OCI-LY7 (cell line): Measurements from ENCODE around the gene ARPC3. TPM values are rescaled to one million over a fixed set of nuclear protein-coding genes. Genes with fewer than 3 reads are reported as not detected.

Source experiments
- BruUV-seq: library from RNA; stranded (reverse); fragments of 400-500 nt; replicated peaks from 2 replicates; lab custom pipeline; 2021; lab: Mats Ljungman, UMichigan
- CTCF ChIA-PET: fragments of 300-600 bp; sonication (Branson Sonifier 250); formaldehyde crosslinking; loops from one replicate; lab custom pipeline; 2022; ENCODE audit warnings: antibody characterized with exemption; ENCODE audit not compliant: unreplicated experiment; lab: Charles Lee
- POLR2A ChIA-PET: fragments of 300-600 bp; sonication (Branson Sonifier 250); formaldehyde crosslinking; loops from one replicate; lab custom pipeline; 2022; ENCODE audit warnings: antibody characterized with exemption; lab: Charles Lee
- DNase-seq: peaks from one replicate; pipeline ENCODE4 v3.0.0-alpha.2; 2015; ENCODE audit warnings: low spot score
- H2AFZ ChIP-seq: fragments of 200-600 bp; sonication (generic), shearing (Covaris generic); 2 replicates; pipeline ENCODE4 v1.6.1; 2014; ENCODE audit warnings: mild to moderate bottlenecking, antibody characterized with exemption, low read length, moderate library complexity
- H3K27ac ChIP-seq: fragments of 200-600 bp; sonication (generic); 2 replicates; pipeline ENCODE4 v1.5.1; 2014; ENCODE audit warnings: mixed run types, low read depth, mild to moderate bottlenecking, moderate library complexity, low read length, inconsistent platforms; ENCODE audit not compliant: poor library complexity, severe bottlenecking
- H3K36me3 ChIP-seq: fragments of 200-600 bp; sonication (generic); 2 replicates; pipeline ENCODE4 v1.6.1; 2014; ENCODE audit warnings: mild to moderate bottlenecking, antibody characterized with exemption, low read length, moderate library complexity, mixed read lengths; ENCODE audit not compliant: insufficient read depth
- H3K4me1 ChIP-seq: fragments of 200-600 bp; sonication (generic); 2 replicates; pipeline ENCODE4 v1.5.1; 2014; ENCODE audit warnings: mild to moderate bottlenecking, low read length; ENCODE audit not compliant: insufficient read depth, poor library complexity, severe bottlenecking
- H3K4me2 ChIP-seq: fragments of 200-600 bp; sonication (generic); 2 replicates; pipeline ENCODE4 v1.6.1; 2014; ENCODE audit warnings: mild to moderate bottlenecking, low read length
- H3K4me3 ChIP-seq: fragments of 200-600 bp; sonication (generic); 2 replicates; pipeline ENCODE4 v1.5.1; 2014; ENCODE audit warnings: mild to moderate bottlenecking, low read depth, low read length; ENCODE audit not compliant: poor library complexity, severe bottlenecking
- H3K79me2 ChIP-seq: fragments of 200-600 bp; sonication (generic); 2 replicates; pipeline ENCODE4 v1.6.1; 2016; ENCODE audit warnings: low read depth, mild to moderate bottlenecking, low read length, moderate library complexity, mixed read lengths; ENCODE audit not compliant: insufficient read depth
- H3K9me2 ChIP-seq: fragments of 200-600 bp; sonication (generic); 2 replicates; pipeline ENCODE4 v1.6.1; 2016; ENCODE audit warnings: mild to moderate bottlenecking, low read length, mixed read lengths; ENCODE audit not compliant: insufficient read depth
- H3K9me3 ChIP-seq: fragments of 200-600 bp; sonication (generic); 2 replicates; pipeline ENCODE4 v1.6.1; 2014; ENCODE audit warnings: mild to moderate bottlenecking, mixed run types, low read length, mixed read lengths
- H4K20me1 ChIP-seq: fragments of 200-600 bp; sonication (generic); 2 replicates; pipeline ENCODE4 v1.6.1; 2014; ENCODE audit warnings: mild to moderate bottlenecking, antibody characterized with exemption, low read length, moderate library complexity, mixed read lengths; ENCODE audit not compliant: insufficient read depth
- CTCF ChIP-seq: fragments of 200-600 bp; sonication (generic); conservative IDR thresholded peaks from 2 replicates; pipeline ENCODE4 v1.5.1; 2014; ENCODE audit warnings: mild to moderate bottlenecking, antibody characterized with exemption, low read length, moderate library complexity, mixed read lengths
- EZH2phosphoT487 ChIP-seq: fragments of 200-600 bp; sonication (generic); IDR thresholded peaks from 2 replicates; pipeline ENCODE4 v1.6.1; 2018; ENCODE audit warnings: low read depth, borderline replicate concordance, mild to moderate bottlenecking, mixed run types, antibody characterized with exemption, low read length, moderate library complexity, mixed read lengths
- intact Hi-C: fragments of 100-400 bp; cut with micrococcal nuclease; formaldehyde crosslinking; loops from one replicate; pipeline ENCODE4 v1.10.0; 2022; ENCODE audit not compliant: unreplicated experiment
- total RNA-seq, 2 experiments: library from RNA; depleted of rRNA in 1 of 2; stranded (reverse); fragments of >200 nt in 1 of 2; shearing (Covaris generic) in 1 of 2; gene quantifications; 2 replicates each; pipeline ENCODE4 v1.2.3, GENCODE V29; 2014 to 2022

ARPC3 gene
- total RNA-seq, 2 experiments from 2014 or later: 256 to 385 TPM

- no peak overlapping the region for H3K4me2 ChIP-seq
- H3K27ac ChIP-seq: no peak overlapping the region
- peaks cover 70% of the 10 kb centered on the region for H3K36me3 ChIP-seq
- no peaks in the 10 kb centered on the region for H3K9me2 ChIP-seq
- TF ChIP-seq CTCF: no peak
- TF ChIP-seq EZH2phosphoT487: no peak
- DNase-seq: no peak
- CTCF ChIA-PET: interaction anchor here (2.7 kb wide), 1 partner anchor 15 kb away, joined by 14 read pairs; the partner anchor contains the start of genes FAM216A and GPN3
- intact Hi-C loops: loop anchor here (10.0 kb wide), 1 partner anchor 431 kb away; no protein-coding TSS in a partner anchor
- H3K4me1 ChIP-seq: peaks cover 51% of the 10 kb centered on the region
- POLR2A ChIA-PET: interaction anchor here (0.6 to 2.7 kb wide), 4 partner anchors 11 to 202 kb away, joined by 3 to 12 read pairs (median 4); partner anchors contain the start of genes FAM216A and GPN3
- H2AFZ ChIP-seq: no peak overlapping the region
- H3K79me2 ChIP-seq: peaks cover 17% of the 10 kb centered on the region
- no peaks in the 10 kb centered on the region for H3K9me3 ChIP-seq
- BruUV-seq: no TSS peak
- no peaks in the 10 kb centered on the region for H4K20me1 ChIP-seq
- H3K4me3 ChIP-seq: no peak overlapping the region
Measured at GRCh38 chr12:110453569-110454296, 3.6 kb upstream of the ARPC3 start.

GRCh38 chr12:110451263-110451662, 1.1 kb upstream of the ARPC3 start:
- ChIA-PET POLR2A (interaction anchor here (0.6 to 3.0 kb wide), 3 partner anchors 17 to 100 kb away, joined by 5 to 26 read pairs (median 12); partner anchors contain the start of genes FAM216A and GPN3), CTCF (no interaction called here)
- no peak for DNase-seq
- no peak overlapping the region for H3K4me3 ChIP-seq
- peaks cover 43% of the 10 kb centered on the region for H3K4me1 ChIP-seq
- TF ChIP-seq EZH2phosphoT487 (no peak), CTCF (no peak)
- H3K79me2 ChIP-seq: peaks cover 40% of the 10 kb centered on the region
- intact Hi-C loops: loop anchor here (2.0 to 10.0 kb wide), 3 partner anchors 52 to 434 kb away; partner anchors contain the start of genes RAD9B and VPS29
- H3K9me3 ChIP-seq: no peaks in the 10 kb centered on the region
- H4K20me1 ChIP-seq: no peaks in the 10 kb centered on the region
- H2AFZ ChIP-seq: no peak overlapping the region
- H3K9me2 ChIP-seq: no peaks in the 10 kb centered on the region
- no peak overlapping the region for H3K4me2 ChIP-seq
- peaks cover 84% of the 10 kb centered on the region for H3K36me3 ChIP-seq
- peak overlapping the region; percentile 87 for H3K27ac ChIP-seq
- no TSS peak for BruUV-seq
